GM19372 (cell line): ENCODE measurements around the gene BEND7.

Source experiments
- ATAC-seq: cut with Tn5 transposase; IDR thresholded peaks from one replicate; pipeline ENCODE4 v1.9.1; 2021; ENCODE audit warnings: mild to moderate bottlenecking, low read depth, moderate library complexity; ENCODE audit not compliant: unreplicated experiment

BEND7 gene

GRCh38 chr10:13521026-13521425 is 7.8 kb downstream of the BEND7 start:
- no peak for ATAC-seq

- ATAC-seq = no peak
Measured at GRCh38 chr10:13520194-13520593, 8.6 kb downstream of the BEND7 start.

- ATAC-seq = no peak
Measured at GRCh38 chr10:13518076-13518692, 10.6 kb downstream of the BEND7 start.

- ATAC-seq = no peak
Measured at GRCh38 chr10:13517675-13518074, 11.1 kb downstream of the BEND7 start.

- ATAC-seq = no peak
Measured at GRCh38 chr10:13516176-13516575, 12.6 kb downstream of the BEND7 start.

GRCh38 chr10:13515467-13515866 is 13.3 kb downstream of the BEND7 start:
- ATAC-seq = no peak

- ATAC-seq = no peak
Measured at GRCh38 chr10:13514296-13514695, 14.5 kb downstream of the BEND7 start.

GRCh38 chr10:13512564-13512963 is 16.2 kb downstream of the BEND7 start:
- no peak for ATAC-seq

- no peak for ATAC-seq
Measured at GRCh38 chr10:13511409-13511808, 17.4 kb downstream of the BEND7 start.

- ATAC-seq = no peak
Measured at GRCh38 chr10:13505052-13505680, 23.6 kb downstream of the BEND7 start.

- no peak for ATAC-seq
Measured at GRCh38 chr10:13503745-13504463, 24.9 kb downstream of the BEND7 start.

- no peak for ATAC-seq
Measured at GRCh38 chr10:13502380-13502779, 26.4 kb downstream of the BEND7 start.

- ATAC-seq = no peak
Measured at GRCh38 chr10:13500201-13500600, 28.6 kb downstream of the BEND7 start.

- ATAC-seq = no peak
Measured at GRCh38 chr10:13499150-13499549, 29.7 kb downstream of the BEND7 start.

- ATAC-seq = no peak
Measured at GRCh38 chr10:13496931-13497330, 31.9 kb downstream of the BEND7 start.

- ATAC-seq = no peak
Measured at GRCh38 chr10:13496164-13496563, 32.6 kb downstream of the BEND7 start.

GRCh38 chr10:13492493-13493180 is 36.2 kb downstream of the BEND7 start:
- no peak for ATAC-seq

GRCh38 chr10:13491747-13492360 is 37.0 kb downstream of the BEND7 start:
- no peak for ATAC-seq

GRCh38 chr10:13490503-13490902 is 38.3 kb downstream of the BEND7 start:
- no peak for ATAC-seq

GRCh38 chr10:13489035-13489599 is 39.7 kb downstream of the BEND7 start:
- ATAC-seq = no peak
